H7 (cell line): Measurements from ENCODE around the gene LY6G6F. TPM values are rescaled to one million over a fixed set of nuclear protein-coding genes. Genes with fewer than 3 reads are reported as not detected.

ENCODE experiments used
- DNase-seq: peaks from one replicate; pipeline ENCODE4 v3.0.0; 2012
- H3K27me3 ChIP-seq: 2 replicates; pipeline ENCODE4 v1.6.0; 2011; ENCODE audit warnings: mild to moderate bottlenecking, low read length; ENCODE audit not compliant: control insufficient read depth, insufficient read depth
- H3K36me3 ChIP-seq: replicated peaks from 2 replicates; pipeline ENCODE4 v1.5.1; 2011; ENCODE audit warnings: low read length; ENCODE audit not compliant: control insufficient read depth, insufficient read depth
- H3K4me3 ChIP-seq: 2 replicates; pipeline ENCODE4 v1.5.1; 2011; ENCODE audit warnings: low read depth, mild to moderate bottlenecking, control low read depth, low read length, moderate library complexity; ENCODE audit not compliant: insufficient read depth
- total RNA-seq: library from RNA; depleted of rRNA; stranded (reverse); fragments of >200 nt; shearing (Covaris generic); gene quantifications from 2 replicates; pipeline ENCODE4 v1.2.3, GENCODE V29; 2014

Gene LY6G6F
- total RNA-seq, 1 experiment from 2014 or later, result not detected

GRCh38 chr6:31664790-31665500 lies 41.7 kb upstream of the LY6G6F start, which contains the start of gene GPANK1:
Gene GPANK1, minus strand, starts transcription at chr6:31664997. Its CDS starts 519 bp downstream, at chr6:31664478.
- H3K36me3 ChIP-seq, result peaks cover 34% of the 10 kb centered on the region
- H3K27me3 ChIP-seq, result no peaks in the 10 kb centered on the region
- DNase-seq, result peak; percentile 82

GRCh38 chr6:31665501-31666336 lies 40.9 kb upstream of the LY6G6F start, which contains the start of gene CSNK2B:
Gene CSNK2B, plus strand, starts transcription at chr6:31666080. Its CDS starts 752 bp downstream, at chr6:31666832.
- Histone ChIP-seq H3K4me3 (peak within 1 kb of the TSS; percentile 94), H3K36me3 (peaks cover 39% of the 10 kb centered on the region), H3K27me3 (no peaks in the 10 kb centered on the region)
- peak; percentile 98 for DNase-seq

More at GRCh38 chr6:31664790-31665500, 41.7 kb upstream of the LY6G6F start, which contains the start of gene GPANK1:
- peak within 1 kb of the TSS; percentile 94 for H3K4me3 ChIP-seq

GRCh38 chr6:31666337-31666965 lies 40.2 kb upstream of the LY6G6F start:
- DNase-seq, result no peak
- Histone ChIP-seq H3K36me3 (peaks cover 43% of the 10 kb centered on the region), H3K4me3 (peak overlapping the region; percentile 84), H3K27me3 (no peaks in the 10 kb centered on the region)

- DNase-seq, result no peak
- Histone ChIP-seq H3K4me3 (no peak within 1 kb of the TSS), H3K36me3 (peaks cover 43% of the 10 kb centered on the region), H3K27me3 (no peaks in the 10 kb centered on the region)
Measured at GRCh38 chr6:31669676-31670075, 37.0 kb upstream of the LY6G6F start, which contains the start of gene LY6G5B. Gene LY6G5B, plus strand, starts transcription at chr6:31669976. Its CDS starts 975 bp downstream, at chr6:31670951.

GRCh38 chr6:31676322-31676903 lies 30.3 kb upstream of the LY6G6F start:
- Histone ChIP-seq H3K4me3 (no peak overlapping the region), H3K27me3 (peaks cover 6% of the 10 kb centered on the region), H3K36me3 (peaks cover 8% of the 10 kb centered on the region)
- no peak for DNase-seq

- H3K27me3 ChIP-seq, result peaks cover 11% of the 10 kb centered on the region
- no peak overlapping the region for H3K4me3 ChIP-seq
- DNase-seq, result no peak
- peaks cover 4% of the 10 kb centered on the region for H3K36me3 ChIP-seq
Measured at GRCh38 chr6:31676904-31677303, 29.8 kb upstream of the LY6G6F start.

- Histone ChIP-seq H3K36me3 (no peaks in the 10 kb centered on the region), H3K4me3 (no peak overlapping the region), H3K27me3 (peaks cover 17% of the 10 kb centered on the region)
- DNase-seq, result no peak
Measured at GRCh38 chr6:31677955-31678354, 28.7 kb upstream of the LY6G6F start.

GRCh38 chr6:31680226-31681134 lies 26.2 kb upstream of the LY6G6F start, which contains the start of gene LY6G5C:
Gene LY6G5C, minus strand, starts transcription at chr6:31681067. Its CDS starts 694 bp downstream, at chr6:31680373.
- H3K4me3 ChIP-seq, result peak within 1 kb of the TSS; percentile 38
- peaks cover 17% of the 10 kb centered on the region for H3K27me3 ChIP-seq
- no peaks in the 10 kb centered on the region for H3K36me3 ChIP-seq
- DNase-seq, result peak; percentile 81

- Histone ChIP-seq H3K36me3 (no peaks in the 10 kb centered on the region; the same call in 1 of the 2 replicates), H3K27me3 (peaks cover 17% of the 10 kb centered on the region), H3K4me3 (peak overlapping the region; percentile 38)
- peak; percentile 86 for DNase-seq
Measured at GRCh38 chr6:31681135-31681671, 25.5 kb upstream of the LY6G6F start.

GRCh38 chr6:31683591-31683990 lies 23.1 kb upstream of the LY6G6F start:
- peaks cover 3% of the 10 kb centered on the region for H3K36me3 ChIP-seq
- DNase-seq, result no peak
- peak overlapping the region; percentile 47; the same call in 1 of the 2 replicates for H3K4me3 ChIP-seq
- peaks cover 17% of the 10 kb centered on the region for H3K27me3 ChIP-seq

GRCh38 chr6:31686483-31686882 lies 20.2 kb upstream of the LY6G6F start:
- peaks cover 10% of the 10 kb centered on the region for H3K27me3 ChIP-seq
- DNase-seq, result no peak
- H3K4me3 ChIP-seq, result no peak overlapping the region
- peaks cover 11% of the 10 kb centered on the region for H3K36me3 ChIP-seq

GRCh38 chr6:31687321-31687720 lies 19.3 kb upstream of the LY6G6F start:
- DNase-seq, result no peak
- Histone ChIP-seq H3K27me3 (peaks cover 2% of the 10 kb centered on the region; the same call in 1 of the 2 replicates), H3K36me3 (peaks cover 11% of the 10 kb centered on the region), H3K4me3 (no peak overlapping the region)
